ENCODE results near the gene EFNA5.

DNA sequence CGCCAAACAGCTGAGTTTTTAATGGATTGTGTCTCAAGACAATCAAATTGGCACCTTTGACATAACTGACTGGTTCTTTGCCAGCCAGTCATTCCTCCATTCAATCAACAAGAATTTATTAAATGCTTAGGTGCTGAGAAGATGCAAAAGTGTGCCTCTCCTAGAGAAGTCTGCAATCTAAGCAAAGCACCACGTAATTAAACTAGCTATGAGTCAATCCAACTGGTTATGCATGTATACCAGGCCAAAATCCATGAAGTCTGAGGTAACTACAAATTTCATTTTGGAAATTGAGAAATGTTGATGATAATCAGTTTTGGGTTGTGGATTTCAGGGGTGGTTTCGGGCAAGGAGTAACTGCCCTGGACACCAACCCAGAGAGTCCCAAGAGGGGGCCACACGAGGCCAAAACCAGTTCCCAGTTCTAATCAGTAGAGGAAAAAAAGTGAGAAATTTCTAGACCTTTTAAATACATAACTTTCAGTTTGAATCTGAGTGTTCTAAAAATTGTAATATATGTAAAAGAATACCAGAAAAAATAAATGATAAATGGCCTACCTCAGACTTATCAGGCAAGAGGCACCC, 92.6 kb downstream of the EFNA5 start:
- TF ChIP-seq, protein P1, sequence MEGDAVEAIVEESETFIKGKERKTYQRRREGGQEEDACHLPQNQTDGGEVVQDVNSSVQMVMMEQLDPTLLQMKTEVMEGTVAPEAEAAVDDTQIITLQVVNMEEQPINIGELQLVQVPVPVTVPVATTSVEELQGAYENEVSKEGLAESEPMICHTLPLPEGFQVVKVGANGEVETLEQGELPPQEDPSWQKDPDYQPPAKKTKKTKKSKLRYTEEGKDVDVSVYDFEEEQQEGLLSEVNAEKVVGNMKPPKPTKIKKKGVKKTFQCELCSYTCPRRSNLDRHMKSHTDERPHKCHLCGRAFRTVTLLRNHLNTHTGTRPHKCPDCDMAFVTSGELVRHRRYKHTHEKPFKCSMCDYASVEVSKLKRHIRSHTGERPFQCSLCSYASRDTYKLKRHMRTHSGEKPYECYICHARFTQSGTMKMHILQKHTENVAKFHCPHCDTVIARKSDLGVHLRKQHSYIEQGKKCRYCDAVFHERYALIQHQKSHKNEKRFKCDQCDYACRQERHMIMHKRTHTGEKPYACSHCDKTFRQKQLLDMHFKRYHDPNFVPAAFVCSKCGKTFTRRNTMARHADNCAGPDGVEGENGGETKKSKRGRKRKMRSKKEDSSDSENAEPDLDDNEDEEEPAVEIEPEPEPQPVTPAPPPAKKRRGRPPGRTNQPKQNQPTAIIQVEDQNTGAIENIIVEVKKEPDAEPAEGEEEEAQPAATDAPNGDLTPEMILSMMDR (IDR thresholded peaks at IDR 0.05; ENCODE audit: low read length) = no peak
- TF ChIP-seq EZH2 (IDR thresholded peaks at IDR 0.05; ENCODE audit: borderline replicate concordance, low read length) = no peak

Data from OCI-LY1 (cell line).